ENCODE measurements around the gene INTS4.
"Not testable (repeated sequence)": the region's sequence is repeated elsewhere in the genome, so short reads cannot be mapped to it uniquely, and the experiment has no call there.

INTS4 gene

GRCh38 chr11:77876045-77876444, 118.4 kb downstream of the INTS4 start:
- DNase-seq, result no peak

- DNase-seq, result no peak
Observed at GRCh38 chr11:77874206-77874605, 120.3 kb downstream of the INTS4 start.

- no peak for DNase-seq
Observed at GRCh38 chr11:77873345-77873744, 121.1 kb downstream of the INTS4 start.

- no peak for DNase-seq
Observed at GRCh38 chr11:77871855-77872254, 122.6 kb downstream of the INTS4 start.

- no peak for DNase-seq
Observed at GRCh38 chr11:77868744-77869143, 125.7 kb downstream of the INTS4 start.

GRCh38 chr11:77866336-77866735, 128.1 kb downstream of the INTS4 start:
- no peak for DNase-seq

- no peak for DNase-seq
Observed at GRCh38 chr11:77865805-77866204, 128.7 kb downstream of the INTS4 start.

- not testable (repeated sequence) for DNase-seq
Observed at GRCh38 chr11:77861444-77861843, 133.0 kb downstream of the INTS4 start.

- DNase-seq, result not testable (repeated sequence)
Observed at GRCh38 chr11:77857906-77858457, 136.5 kb downstream of the INTS4 start.

- no peak for DNase-seq
Observed at GRCh38 chr11:77854838-77855237, 139.6 kb downstream of the INTS4 start.

GRCh38 chr11:77851503-77851902, 143.0 kb downstream of the INTS4 start:
- DNase-seq, result no peak

- DNase-seq, result not testable (repeated sequence)
Observed at GRCh38 chr11:77843700-77844099, 150.8 kb downstream of the INTS4 start.

- DNase-seq, result no peak
Observed at GRCh38 chr11:77842441-77843121, 151.9 kb downstream of the INTS4 start.

- no peak for DNase-seq
Observed at GRCh38 chr11:77833302-77833701, 161.2 kb downstream of the INTS4 start.

GRCh38 chr11:77828926-77829325, 165.5 kb downstream of the INTS4 start:
- no peak for DNase-seq

Measured in CD4-positive, alpha-beta T cell treated with Interleukin-1 beta for 1 hour (primary cell).